ENCODE data around the gene FBXO9.

Gene FBXO9

GRCh38 chr6:53095716-53096115 is 30.5 kb downstream of the FBXO9 start:
- DNase-seq, result no peak

GRCh38 chr6:53100561-53100960 is 35.4 kb downstream of the FBXO9 start:
- DNase-seq, result no peak

GRCh38 chr6:53101006-53101405 is 35.8 kb downstream of the FBXO9 start:
- DNase-seq, result no peak

- no peak for DNase-seq
Observed at GRCh38 chr6:53103993-53104675, 38.9 kb downstream of the FBXO9 start.

- DNase-seq, result no peak
Observed at GRCh38 chr6:53104916-53105315, 39.7 kb downstream of the FBXO9 start.

GRCh38 chr6:53107091-53107490 is 41.9 kb downstream of the FBXO9 start:
- no peak for DNase-seq

- DNase-seq, result no peak
Observed at GRCh38 chr6:53109612-53110011, 44.4 kb downstream of the FBXO9 start.

GRCh38 chr6:53111865-53112264 is 46.7 kb downstream of the FBXO9 start:
- DNase-seq, result no peak

- DNase-seq, result no peak
Observed at GRCh38 chr6:53112404-53112803, 47.2 kb downstream of the FBXO9 start.

- no peak for DNase-seq
Observed at GRCh38 chr6:53112871-53113270, 47.7 kb downstream of the FBXO9 start.

GRCh38 chr6:53113742-53114141 is 48.5 kb downstream of the FBXO9 start:
- no peak for DNase-seq

GRCh38 chr6:53115113-53115512 is 49.9 kb downstream of the FBXO9 start:
- no peak for DNase-seq

GRCh38 chr6:53115741-53116140 is 50.5 kb downstream of the FBXO9 start:
- no peak for DNase-seq

GRCh38 chr6:53119349-53119748 is 54.1 kb downstream of the FBXO9 start:
- DNase-seq, result no peak

- DNase-seq, result no peak
Observed at GRCh38 chr6:53119772-53120409, 54.7 kb downstream of the FBXO9 start.

- DNase-seq, result no peak
Observed at GRCh38 chr6:53124131-53124800, 59.1 kb downstream of the FBXO9 start.

GRCh38 chr6:53125276-53125675 is 60.1 kb downstream of the FBXO9 start:
- no peak for DNase-seq

- no peak for DNase-seq
Observed at GRCh38 chr6:53128842-53129241, 63.6 kb downstream of the FBXO9 start.

- no peak for DNase-seq
Observed at GRCh38 chr6:53130569-53131290, 65.5 kb downstream of the FBXO9 start.

GRCh38 chr6:53133961-53134360 is 68.8 kb downstream of the FBXO9 start:
- no peak for DNase-seq

- DNase-seq, result no peak
Observed at GRCh38 chr6:53134601-53135235, 69.5 kb downstream of the FBXO9 start.

GRCh38 chr6:53136000-53136609 is 70.9 kb downstream of the FBXO9 start:
- no peak for DNase-seq

All from CD4-positive, alpha-beta T cell treated with Interleukin-4 for 1 hour (primary cell).